KMS-11 (cell line): ENCODE measurements around the gene RBMS3.

ENCODE experiments used
- H2AFZ ChIP-seq: fragments of 200-600 bp; sonication (generic); 2 replicates; pipeline ENCODE4 v1.6.1; 2016; ENCODE audit warnings: antibody characterized with exemption, mixed run types, low read depth
- H3K27ac ChIP-seq: fragments of 200-600 bp; sonication (generic); 2 replicates; pipeline ENCODE4 v1.6.1; 2016; ENCODE audit warnings: mild to moderate bottlenecking, mixed run types
- H3K27me3 ChIP-seq: fragments of 200-600 bp; sonication (generic); 2 replicates; pipeline ENCODE4 v1.6.1; 2017; ENCODE audit warnings: mild to moderate bottlenecking, low read depth, mixed run types, moderate library complexity; ENCODE audit not compliant: insufficient read depth
- H3K36me3 ChIP-seq: fragments of 200-600 bp; sonication (generic); 2 replicates; pipeline ENCODE4 v1.6.1; 2017; ENCODE audit warnings: mild to moderate bottlenecking, mixed run types; ENCODE audit not compliant: insufficient read depth
- H3K4me1 ChIP-seq: fragments of 200-600 bp; sonication (generic); 2 replicates; pipeline ENCODE4 v1.6.1; 2016; ENCODE audit warnings: mild to moderate bottlenecking, low read depth, mixed run types; ENCODE audit not compliant: poor library complexity, severe bottlenecking
- H3K4me2 ChIP-seq: fragments of 200-600 bp; sonication (generic); 2 replicates; pipeline ENCODE4 v1.7.0; 2016; ENCODE audit warnings: mild to moderate bottlenecking, mixed run types
- H3K4me3 ChIP-seq: fragments of 200-600 bp; sonication (generic); IDR thresholded peaks from 2 replicates; pipeline ENCODE4 v1.6.1; 2017; ENCODE audit warnings: low read depth, low read length, mixed read lengths; ENCODE audit not compliant: insufficient read depth
- H3K79me2 ChIP-seq: fragments of 200-600 bp; sonication (generic); 2 replicates; pipeline ENCODE4 v1.6.1; 2016; ENCODE audit warnings: low read depth, mixed run types; ENCODE audit not compliant: insufficient read depth
- H3K9ac ChIP-seq: fragments of 200-600 bp; sonication (generic); 2 replicates; pipeline ENCODE4 v1.6.1; 2016; ENCODE audit warnings: mild to moderate bottlenecking, mixed run types
- H4K20me1 ChIP-seq: fragments of 200-600 bp; sonication (generic); 2 replicates; pipeline ENCODE4 v1.6.1; 2016; ENCODE audit warnings: mild to moderate bottlenecking, mixed run types; ENCODE audit not compliant: insufficient read depth
- CTCF ChIP-seq: fragments of 200-600 bp; sonication (generic); conservative IDR thresholded peaks from 2 replicates; pipeline ENCODE4 v1.6.1; 2017; ENCODE audit warnings: low read depth, mild to moderate bottlenecking, antibody characterized with exemption, low read length, moderate library complexity, mixed read lengths

Gene RBMS3

DNA sequence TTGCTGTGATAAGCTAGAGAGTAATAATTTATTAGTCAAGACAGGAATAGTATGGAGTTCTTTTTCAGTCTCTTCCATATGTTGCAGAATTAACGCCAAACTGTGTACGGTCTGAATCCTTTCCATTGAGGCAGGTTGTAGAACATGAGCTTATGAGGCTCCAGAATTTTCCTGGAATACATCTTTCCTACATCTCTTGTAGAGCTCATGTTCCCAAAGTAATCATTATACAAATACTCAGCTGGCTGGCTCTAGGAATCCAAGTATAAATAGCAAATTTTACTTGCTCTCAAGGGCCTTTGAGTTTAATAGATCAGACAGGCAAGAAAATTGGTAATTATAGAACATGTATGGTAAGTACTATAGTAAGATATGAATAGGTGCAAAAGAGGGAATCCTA is 419.4 kb downstream of the RBMS3 start:
- no peak for TF ChIP-seq CTCF
- H3K79me2 ChIP-seq, result no peaks in the 10 kb centered on the region

DNA sequence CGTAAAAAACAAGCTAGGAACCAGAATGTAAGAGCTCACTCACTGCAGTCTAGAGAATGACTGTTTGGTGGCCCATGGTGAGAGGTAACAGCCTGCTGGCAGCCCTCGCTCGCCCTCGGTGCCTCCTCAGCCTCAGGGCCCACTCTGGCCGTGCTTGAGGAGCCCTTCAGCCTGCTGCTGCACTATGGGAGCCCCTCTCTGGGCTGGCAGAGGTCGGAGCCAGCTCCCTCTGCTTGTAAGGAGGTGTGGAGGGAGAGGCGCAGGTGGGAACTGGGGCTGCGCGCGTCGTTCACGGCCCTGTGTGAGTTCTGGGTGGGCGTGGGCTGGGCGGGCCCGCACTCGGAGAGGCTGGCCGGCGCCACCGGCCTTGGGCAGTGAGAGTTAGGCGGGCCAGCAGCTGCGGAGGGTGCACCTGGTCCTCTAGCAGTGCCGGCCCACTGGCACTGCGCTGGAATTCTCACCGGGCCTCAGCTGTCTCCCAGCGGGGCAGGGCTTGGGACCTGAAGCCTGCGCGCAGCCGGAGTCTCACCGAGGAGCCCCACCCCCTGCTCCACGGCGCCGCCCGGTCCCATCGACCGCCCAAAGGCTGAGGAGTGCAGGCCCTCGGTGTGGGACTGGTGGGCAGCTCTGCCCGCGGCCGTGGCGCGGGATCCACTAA is 420.6 kb downstream of the RBMS3 start:
- Histone ChIP-seq H3K9ac (no peak overlapping the region), H3K4me1 (no peaks in the 10 kb centered on the region), H2AFZ (no peak overlapping the region), H3K27me3 (no peaks in the 10 kb centered on the region), H3K36me3 (no peaks in the 10 kb centered on the region), H3K79me2 (no peaks in the 10 kb centered on the region), H3K27ac (no peak overlapping the region), H3K4me2 (no peak overlapping the region), H3K4me3 (no peak overlapping the region), H4K20me1 (no peaks in the 10 kb centered on the region)
- TF ChIP-seq CTCF, result no peak

More for the DNA sequence above, 419.4 kb downstream of the RBMS3 start:
- no peak overlapping the region for H3K9ac ChIP-seq
- no peak overlapping the region for H3K4me3 ChIP-seq
- no peak overlapping the region for H3K4me2 ChIP-seq
- no peaks in the 10 kb centered on the region for H3K36me3 ChIP-seq
- H3K27me3 ChIP-seq, result no peaks in the 10 kb centered on the region
- H2AFZ ChIP-seq, result no peak overlapping the region
- H3K4me1 ChIP-seq, result no peaks in the 10 kb centered on the region
- H3K27ac ChIP-seq, result no peak overlapping the region
- H4K20me1 ChIP-seq, result no peaks in the 10 kb centered on the region

GRCh38 chr3:29705906-29706844 is 425.3 kb downstream of the RBMS3 start:
- Histone ChIP-seq H3K79me2 (no peaks in the 10 kb centered on the region), H3K4me2 (no peak overlapping the region)
- TF ChIP-seq CTCF, result no peak

DNA sequence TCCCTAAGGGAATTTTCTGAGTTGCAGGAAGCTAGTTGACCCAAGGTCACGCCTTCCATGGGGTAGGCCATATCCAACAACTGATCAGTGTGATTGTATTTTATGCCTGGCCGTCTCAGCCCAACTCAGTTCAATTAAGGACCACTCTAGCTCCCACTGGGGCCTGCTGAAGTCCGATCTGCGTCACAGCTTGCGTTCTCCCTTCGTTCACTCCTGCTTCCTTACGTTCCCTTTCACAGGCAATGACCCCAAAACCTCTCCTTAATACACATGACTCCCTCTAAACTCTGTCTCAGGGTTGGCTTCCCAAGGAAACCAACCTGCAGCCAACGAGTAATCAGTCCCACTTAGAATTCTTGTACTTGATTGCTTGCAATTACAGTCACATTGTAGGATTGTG is 428.0 kb downstream of the RBMS3 start:
- Histone ChIP-seq H3K4me1 (no peaks in the 10 kb centered on the region), H4K20me1 (no peaks in the 10 kb centered on the region), H3K27me3 (no peaks in the 10 kb centered on the region), H3K36me3 (no peaks in the 10 kb centered on the region), H3K4me3 (no peak overlapping the region), H2AFZ (no peak overlapping the region), H3K9ac (no peak overlapping the region), H3K4me2 (no peak overlapping the region), H3K79me2 (no peaks in the 10 kb centered on the region), H3K27ac (no peak overlapping the region)
- TF ChIP-seq CTCF, result no peak

More at GRCh38 chr3:29705906-29706844, 425.3 kb downstream of the RBMS3 start:
- Histone ChIP-seq H2AFZ (no peak overlapping the region), H3K36me3 (no peaks in the 10 kb centered on the region), H3K4me3 (no peak overlapping the region), H3K4me1 (no peaks in the 10 kb centered on the region), H3K27ac (no peak overlapping the region), H3K9ac (no peak overlapping the region), H4K20me1 (no peaks in the 10 kb centered on the region), H3K27me3 (no peaks in the 10 kb centered on the region)
